H9 (cell line): ENCODE results near the gene KAT6B. TPM values are rescaled to one million over a fixed set of nuclear protein-coding genes. Genes with fewer than 3 reads are reported as not detected.

ENCODE experiments used
- DNase-seq: peaks from one replicate; pipeline ENCODE4 v3.0.0-alpha.2; 2017
- H2AFZ ChIP-seq: one replicate; pipeline ENCODE4 v1.6.1; 2013; ENCODE audit warnings: mild to moderate bottlenecking, low read length, control low read depth, moderate library complexity
- H2AK5ac ChIP-seq: 2 replicates; pipeline ENCODE4 v1.6.1; 2013; ENCODE audit warnings: low read length, control low read depth, mixed read lengths; ENCODE audit not compliant: insufficient read length
- H2BK120ac ChIP-seq: one replicate; pipeline ENCODE4 v1.6.1; 2013; ENCODE audit warnings: low read depth, mild to moderate bottlenecking, low read length, control low read depth, inconsistent platforms; ENCODE audit not compliant: poor library complexity, severe bottlenecking
- H2BK12ac ChIP-seq: 2 replicates; pipeline ENCODE4 v1.6.1; 2013; ENCODE audit warnings: low read length, control low read depth, mixed read lengths, low read depth; ENCODE audit not compliant: insufficient read length
- H2BK15ac ChIP-seq: 2 replicates; pipeline ENCODE4 v1.6.1; 2013; ENCODE audit warnings: low read depth, low read length, control low read depth
- H2BK20ac ChIP-seq: one replicate; pipeline ENCODE4 v1.6.1; 2013; ENCODE audit warnings: low read depth, mild to moderate bottlenecking, low read length, control low read depth, inconsistent platforms; ENCODE audit not compliant: poor library complexity, severe bottlenecking
- H2BK5ac ChIP-seq: 2 replicates; pipeline ENCODE4 v1.6.1; 2013; ENCODE audit warnings: low read length, control low read depth, mixed read lengths; ENCODE audit not compliant: insufficient read length
- H3K14ac ChIP-seq: 2 replicates; pipeline ENCODE4 v1.6.1; 2013; ENCODE audit warnings: low read length, control low read depth; ENCODE audit not compliant: insufficient read depth
- H3K18ac ChIP-seq: 2 replicates; pipeline ENCODE4 v1.6.1; 2013; ENCODE audit warnings: low read depth, mild to moderate bottlenecking, mixed read lengths, low read length, control low read depth; ENCODE audit not compliant: insufficient read length
- H3K23ac ChIP-seq: 2 replicates; pipeline ENCODE4 v1.6.1; 2013; ENCODE audit warnings: low read length, control low read depth, mixed read lengths, low read depth; ENCODE audit not compliant: insufficient read length
- H3K23me2 ChIP-seq: 2 replicates; pipeline ENCODE4 v1.6.1; 2013; ENCODE audit warnings: low read depth, mild to moderate bottlenecking, mixed read lengths, low read length, control low read depth; ENCODE audit not compliant: insufficient read length, poor library complexity, severe bottlenecking
- H3K27ac ChIP-seq: 2 replicates; pipeline ENCODE4 v1.5.1; 2013; ENCODE audit warnings: low read length, control low read depth, mixed read lengths, low read depth; ENCODE audit not compliant: insufficient read length
- H3K27me3 ChIP-seq: 2 replicates; pipeline ENCODE4 v1.6.1; 2013; ENCODE audit warnings: low read length, control low read depth, inconsistent platforms; ENCODE audit not compliant: insufficient read depth
- H3K4ac ChIP-seq: 2 replicates; pipeline ENCODE4 v1.6.1; 2013; ENCODE audit warnings: low read depth, mild to moderate bottlenecking, control low read depth, inconsistent platforms, low read length, moderate library complexity
- H3K4me1 ChIP-seq: 2 replicates; pipeline ENCODE4 v1.6.1; 2013; ENCODE audit warnings: low read length, control low read depth, inconsistent platforms; ENCODE audit not compliant: insufficient read depth
- H3K4me2 ChIP-seq: 2 replicates; pipeline ENCODE4 v1.6.1; 2013; ENCODE audit warnings: low read length, control low read depth, mixed read lengths; ENCODE audit not compliant: insufficient read length, insufficient read depth
- H3K56ac ChIP-seq: 2 replicates; pipeline ENCODE4 v1.6.1; 2013; ENCODE audit warnings: low read depth, mild to moderate bottlenecking, mixed read lengths, low read length, control low read depth; ENCODE audit not compliant: insufficient read length
- H3K79me1 ChIP-seq: 2 replicates; pipeline ENCODE4 v1.6.1; 2013; ENCODE audit warnings: low read depth, mild to moderate bottlenecking, moderate library complexity, low read length, control low read depth, inconsistent platforms; ENCODE audit not compliant: insufficient read depth, poor library complexity, severe bottlenecking
- H3K79me2 ChIP-seq: 2 replicates; pipeline ENCODE4 v1.6.1; 2013; ENCODE audit warnings: low read length, control low read depth, inconsistent platforms; ENCODE audit not compliant: insufficient read depth
- H3K9ac ChIP-seq: 2 replicates; pipeline ENCODE4 v1.6.1; 2013; ENCODE audit warnings: low read length, control low read depth, mixed read lengths; ENCODE audit not compliant: insufficient read length; ENCODE audit errors: extremely low read depth
- H3K9me3 ChIP-seq: one replicate; pipeline ENCODE4 v1.6.1; 2013; ENCODE audit warnings: low read depth, low read length, inconsistent platforms; ENCODE audit not compliant: control insufficient read depth
- H3T11ph ChIP-seq: one replicate; pipeline ENCODE4 v1.6.1; 2013; ENCODE audit warnings: mild to moderate bottlenecking, low read length, control low read depth, inconsistent platforms
- H4K20me1 ChIP-seq: one replicate; pipeline ENCODE4 v1.6.1; 2013; ENCODE audit not compliant: control insufficient read depth, insufficient read length, insufficient read depth
- H4K5ac ChIP-seq: 2 replicates; pipeline ENCODE4 v1.6.1; 2013; ENCODE audit warnings: low read depth, mild to moderate bottlenecking, mixed read lengths, low read length, control low read depth; ENCODE audit not compliant: insufficient read length
- H4K8ac ChIP-seq: replicated peaks from 2 replicates; pipeline ENCODE4 v1.6.1; 2013; ENCODE audit warnings: low read length, control low read depth, mixed read lengths, low read depth; ENCODE audit not compliant: insufficient read length
- H4K91ac ChIP-seq: 2 replicates; pipeline ENCODE4 v1.6.1; 2013; ENCODE audit warnings: low read depth, mild to moderate bottlenecking, moderate library complexity, mixed read lengths, low read length, control low read depth; ENCODE audit not compliant: insufficient read length
- H3K27ac Mint-ChIP-seq, 3 experiments: 2 replicates in 2 of 3; 3 replicates in 1 of 3; pipeline ENCODE4 v1.8.0; 2020 to 2021; ENCODE audit warnings: mixed read lengths in 3 of 3, mild to moderate bottlenecking in 1 of 3, moderate library complexity in 1 of 3
- H3K27me3 Mint-ChIP-seq: 2 replicates; pipeline ENCODE4 v1.8.0; 2021; ENCODE audit warnings: low read depth, mild to moderate bottlenecking, moderate library complexity, mixed read lengths
- H3K36me3 Mint-ChIP-seq, 3 experiments: 2 replicates in 2 of 3; 3 replicates in 1 of 3; pipeline ENCODE4 v1.8.0; 2020 to 2021; ENCODE audit warnings: low read depth in 3 of 3, mixed read lengths in 3 of 3; ENCODE audit not compliant: insufficient read depth in 1 of 3
- H3K4me1 Mint-ChIP-seq, 2 experiments: 2 replicates each; pipeline ENCODE4 v1.8.0; 2020; ENCODE audit warnings: mixed read lengths in 2 of 2
- H3K4me3 Mint-ChIP-seq, 2 experiments: 2 replicates in 1 of 2; 3 replicates in 1 of 2; pipeline ENCODE4 v1.8.0; 2020 to 2021; ENCODE audit warnings: mild to moderate bottlenecking in 2 of 2, mixed read lengths in 2 of 2, moderate library complexity in 1 of 2
- H3K9me3 Mint-ChIP-seq, 2 experiments: 2 replicates in 1 of 2; 3 replicates in 1 of 2; pipeline ENCODE4 v1.8.0; 2020; ENCODE audit warnings: mild to moderate bottlenecking in 2 of 2, mixed read lengths in 2 of 2, moderate library complexity in 1 of 2
- CTCF ChIP-seq: fragments of 200-600 bp; sonication (generic); conservative IDR thresholded peaks from 3 replicates; pipeline ENCODE4 v1.8.0; 2021; ENCODE audit warnings: antibody characterized with exemption, mild to moderate bottlenecking
- WGBS: extraction: QIAGEN DNeasy Blood & Tissue Kit; methylation state at CpG from one replicate; pipeline ENCODE4 v1.1.7; 2013; ENCODE audit warnings: missing lambda C conversion rate, low lambda C conversion rate, mixed read lengths; ENCODE audit not compliant: insufficient read length; ENCODE audit errors: extremely low coverage; 5-methylcytosine and 5-hydroxymethylcytosine counted together
- total RNA-seq: library from RNA; stranded (reverse); gene quantifications from 2 replicates; pipeline ENCODE4 v1.2.1, GENCODE V29; 2021

The KAT6B gene
- total RNA-seq, 1 experiment from 2014 or later = 34.2 TPM

- H3K18ac ChIP-seq = no peak overlapping the region
Measured at GRCh38 chr10:74822101-74822500, 4.3 kb upstream of the KAT6B start.

More at GRCh38 chr10:74822101-74822500, 4.3 kb upstream of the KAT6B start:
- no peak overlapping the region for H3K4me3 Mint-ChIP-seq
- Histone ChIP-seq H3K23ac (no peak overlapping the region), H4K8ac (no peak overlapping the region), H3K23me2 (peaks cover 10% of the 10 kb centered on the region), H3K4me2 (no peak overlapping the region), H3K79me1 (no peaks in the 10 kb centered on the region), H2BK20ac (no peak overlapping the region), H3K9me3 (peaks cover 2% of the 10 kb centered on the region), H4K91ac (no peak overlapping the region), H2BK15ac (no peak overlapping the region), H3K27ac (no peak overlapping the region), H4K20me1 (no peaks in the 10 kb centered on the region), H2BK12ac (no peak overlapping the region), H2AFZ (no peak overlapping the region), H3K79me2 (0 out of 2 replicates have a peak, but pooled peaks cover under 1% of the 10 kb centered on the region), H3K27me3 (no peaks in the 10 kb centered on the region), H2AK5ac (no peak overlapping the region), H3K56ac (no peak overlapping the region), H2BK120ac (no peak overlapping the region), H4K5ac (no peak overlapping the region), H3K9ac (no peak overlapping the region), H3K14ac (no peak overlapping the region), H3K4ac (no peak overlapping the region), H2BK5ac (no peak overlapping the region), H3T11ph (no peak overlapping the region), H3K4me1 (peaks cover 3% of the 10 kb centered on the region; the same call in 1 of the 2 replicates)
- TF ChIP-seq CTCF = no peak
- H3K4me1 Mint-ChIP-seq = peaks cover 22 to 27% of the 10 kb centered on the region in 2 experiments
- peaks cover 0 to 4% (median 1%) of the 10 kb centered on the region in 3 experiments; a peak in 3 of 7 replicates for H3K36me3 Mint-ChIP-seq
- WGBS = no CpG with 5 or more reads among the region's 2 CpGs
- peaks cover 4 to 5% of the 10 kb centered on the region in 2 experiments for H3K9me3 Mint-ChIP-seq
- no peak for DNase-seq
- H3K27ac Mint-ChIP-seq = no peak overlapping the region; a peak in 1 of 7 replicates
- H3K27me3 Mint-ChIP-seq = no peaks in the 10 kb centered on the region
